GM18505 (cell line): Measurements from ENCODE around the gene LLCFC1.

Experiments
- ATAC-seq: cut with Tn5 transposase; IDR thresholded peaks from one replicate; pipeline ENCODE4 v1.9.1; 2021; ENCODE audit not compliant: unreplicated experiment
- POLR2A ChIP-seq: IDR thresholded peaks from 4 replicates; pipeline ENCODE4 v1.6.1; 2011; ENCODE audit warnings: borderline replicate concordance; ENCODE audit not compliant: insufficient read depth, insufficient read length; ENCODE audit errors: extremely low read depth

LLCFC1 gene

DNA sequence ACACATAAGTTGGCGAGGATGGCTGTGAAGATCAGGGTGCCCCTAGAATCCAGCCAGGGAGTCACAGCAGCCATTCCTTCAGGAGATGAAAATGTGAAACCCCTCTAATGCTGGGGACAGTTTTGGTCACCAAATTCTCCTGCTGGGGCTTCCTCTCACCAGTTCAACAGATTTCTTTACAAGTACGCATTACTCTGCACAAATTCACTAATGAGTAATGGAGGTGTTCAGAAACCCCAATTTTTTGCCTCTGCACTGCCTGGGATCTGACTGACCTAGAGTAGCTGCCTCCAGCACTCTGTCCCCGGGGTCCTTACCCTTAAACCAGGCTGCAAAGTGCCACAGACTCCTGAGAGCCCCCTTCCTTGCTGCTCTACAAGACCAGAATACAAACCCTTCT, 21.8 kb upstream of the LLCFC1 start:
- TF ChIP-seq POLR2A, result no peak
- ATAC-seq, result no peak

DNA sequence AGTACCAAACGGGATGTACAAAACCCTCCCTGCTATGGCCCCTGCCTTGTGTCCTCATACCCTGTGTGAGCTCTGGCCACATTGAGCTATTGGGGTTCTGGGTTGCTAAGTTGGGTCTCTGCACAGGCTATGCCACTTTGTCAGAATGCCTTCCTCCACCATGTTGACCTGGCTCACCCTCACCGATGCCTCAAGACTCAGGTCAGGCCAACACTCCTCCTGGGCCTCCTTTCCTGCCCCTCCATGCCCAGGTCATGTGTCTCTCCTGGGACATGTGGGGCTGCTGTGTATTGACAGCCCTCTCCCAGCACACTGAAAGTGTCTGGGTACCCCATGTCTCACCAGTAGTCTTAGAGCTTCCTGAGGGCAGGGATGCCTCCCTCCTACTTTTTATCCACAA, 20.4 kb upstream of the LLCFC1 start:
- no peak for ATAC-seq
- TF ChIP-seq POLR2A, result no peak

DNA sequence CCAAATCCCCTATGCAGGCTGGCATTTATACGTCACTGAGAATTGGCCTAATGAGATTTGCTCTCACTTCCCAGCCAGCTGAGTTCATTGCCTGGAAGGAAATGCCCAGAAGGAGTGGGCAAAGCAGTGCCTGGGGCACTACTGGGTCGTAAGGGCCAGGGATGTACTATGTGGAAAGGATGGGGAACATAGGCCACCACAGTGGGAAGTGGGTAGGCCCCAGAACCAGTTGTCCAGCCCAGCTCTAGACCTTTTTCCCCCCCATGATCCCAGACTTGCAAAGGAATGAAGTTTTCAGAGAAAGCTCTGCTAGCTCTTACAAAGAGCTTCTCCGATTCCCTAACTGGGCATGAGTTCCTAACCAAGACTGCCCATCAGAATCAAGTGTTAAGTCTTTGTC, 19.6 kb upstream of the LLCFC1 start:
- no peak for TF ChIP-seq POLR2A
- no peak for ATAC-seq

DNA sequence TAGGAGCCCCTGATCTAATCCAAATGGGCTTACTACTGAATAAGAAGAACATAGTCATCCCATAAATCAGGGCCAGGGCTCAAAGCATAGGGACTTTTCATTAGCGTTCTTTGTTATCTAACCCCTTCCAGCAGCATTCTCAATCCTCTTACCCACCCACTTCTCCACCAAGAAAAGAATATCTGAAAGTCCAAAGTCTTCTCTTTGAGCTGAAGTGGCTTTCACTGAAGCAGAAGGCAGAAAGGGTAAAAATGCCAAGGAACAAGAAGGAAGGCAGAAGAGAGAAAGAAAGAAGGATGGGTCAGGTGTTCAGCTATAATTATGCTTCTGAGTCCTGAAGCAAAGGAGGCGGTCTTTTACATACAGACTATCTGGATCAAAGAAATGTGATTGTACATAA, 15.9 kb upstream of the LLCFC1 start:
- no peak for TF ChIP-seq POLR2A
- ATAC-seq, result no peak

DNA sequence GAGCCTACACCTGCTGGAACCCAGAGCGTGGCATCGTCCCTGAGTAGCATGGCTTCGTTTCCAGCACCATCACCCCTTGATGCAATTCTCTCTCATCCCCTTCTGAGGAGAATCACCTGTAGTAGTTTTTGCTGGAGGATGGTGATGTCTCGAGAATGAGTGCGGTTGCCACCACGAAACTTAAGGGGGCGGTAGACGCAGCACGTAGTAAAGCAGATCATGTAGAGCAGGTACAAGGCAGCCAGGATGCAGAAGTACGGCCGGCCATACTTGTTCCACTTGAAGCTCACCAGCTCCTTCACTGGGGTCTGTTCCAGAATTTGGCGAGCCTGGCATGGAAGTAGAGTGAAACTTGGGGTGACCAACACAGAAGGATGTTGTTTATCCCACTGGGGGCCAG, 13.9 kb upstream of the LLCFC1 start:
- no peak for TF ChIP-seq POLR2A
- ATAC-seq, result no peak

DNA sequence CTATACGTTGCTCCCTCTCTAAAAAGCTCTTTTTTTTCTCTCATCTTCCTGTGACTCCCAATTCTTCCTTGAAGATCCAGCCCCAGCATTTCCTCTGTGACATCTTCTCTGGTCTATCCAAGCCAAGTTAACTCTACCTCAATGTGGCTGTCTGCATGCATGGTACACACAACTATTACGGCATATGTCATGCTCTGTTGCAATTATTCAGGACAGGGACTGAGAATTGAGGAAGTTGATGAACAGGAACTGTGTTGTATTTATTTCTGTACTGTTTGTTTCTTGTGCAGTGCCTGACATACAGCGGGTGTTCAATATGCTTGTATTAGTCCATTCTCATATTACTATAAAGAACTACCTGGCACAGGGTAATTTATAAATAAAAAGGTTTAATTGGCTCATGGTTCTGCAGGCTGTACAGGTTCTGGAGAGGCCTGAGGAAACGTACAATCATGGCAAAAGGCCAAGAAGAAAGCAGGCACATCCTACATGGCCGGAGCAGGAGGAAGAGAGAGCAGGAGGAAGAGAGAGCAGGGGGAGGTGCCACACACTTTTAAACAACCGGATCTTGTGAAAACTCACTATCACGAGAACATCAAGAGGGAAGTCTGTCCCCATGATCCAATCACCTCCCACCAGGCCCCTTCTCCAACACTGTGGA, 12.1 kb upstream of the LLCFC1 start:
- no peak for TF ChIP-seq POLR2A
- no peak for ATAC-seq

DNA sequence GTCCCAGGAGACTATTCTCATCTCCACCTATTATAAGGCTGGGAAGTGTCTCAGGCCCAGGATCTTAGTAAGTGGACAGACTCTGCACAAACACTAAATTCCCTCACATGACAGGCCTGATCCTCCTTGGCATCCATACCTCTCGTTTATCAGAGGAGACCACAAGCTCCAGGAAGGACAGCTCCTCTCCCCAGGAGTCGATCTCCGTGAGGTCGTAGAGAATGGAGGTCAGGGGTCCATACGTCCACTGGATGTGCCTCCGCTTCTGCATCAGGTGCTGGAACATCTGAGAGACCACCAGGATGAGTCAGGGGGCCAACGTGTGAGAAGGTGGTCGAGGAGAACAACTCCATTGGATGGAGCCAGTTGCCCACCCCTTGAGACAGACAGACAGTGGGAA, 11.3 kb upstream of the LLCFC1 start:
- no peak for TF ChIP-seq POLR2A

DNA sequence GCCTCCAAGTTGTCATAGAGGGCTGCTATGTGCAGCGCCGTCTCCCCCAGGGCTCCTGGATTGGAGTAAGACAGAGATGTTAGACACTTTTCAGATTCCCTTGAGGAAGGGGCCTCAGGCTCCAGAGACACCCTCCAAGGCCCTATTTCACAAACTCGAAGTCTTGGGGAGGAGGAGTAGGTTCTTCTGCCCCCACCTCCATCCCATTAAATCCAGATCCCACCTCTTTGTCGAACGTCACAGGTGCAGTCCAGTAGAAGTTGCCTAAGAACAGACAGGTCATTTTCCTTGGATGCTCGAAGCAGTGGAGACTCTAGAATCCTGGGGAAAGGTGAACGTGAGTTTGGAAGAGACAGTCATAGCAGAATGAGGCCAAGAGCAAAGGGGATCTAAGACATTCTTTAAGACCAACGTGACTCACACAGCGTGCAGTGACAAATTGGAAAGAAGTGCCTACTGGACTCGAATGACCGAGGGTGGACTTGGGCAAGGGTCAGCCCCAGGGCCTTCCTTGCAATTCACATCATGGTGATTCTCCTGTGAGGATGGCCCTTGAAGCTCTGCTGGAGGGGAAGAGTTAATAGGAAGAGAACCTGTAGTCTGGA, 9.1 kb upstream of the LLCFC1 start:
- no peak for TF ChIP-seq POLR2A
- no peak for ATAC-seq

More for the DNA sequence above, 11.3 kb upstream of the LLCFC1 start:
- no peak for ATAC-seq

DNA sequence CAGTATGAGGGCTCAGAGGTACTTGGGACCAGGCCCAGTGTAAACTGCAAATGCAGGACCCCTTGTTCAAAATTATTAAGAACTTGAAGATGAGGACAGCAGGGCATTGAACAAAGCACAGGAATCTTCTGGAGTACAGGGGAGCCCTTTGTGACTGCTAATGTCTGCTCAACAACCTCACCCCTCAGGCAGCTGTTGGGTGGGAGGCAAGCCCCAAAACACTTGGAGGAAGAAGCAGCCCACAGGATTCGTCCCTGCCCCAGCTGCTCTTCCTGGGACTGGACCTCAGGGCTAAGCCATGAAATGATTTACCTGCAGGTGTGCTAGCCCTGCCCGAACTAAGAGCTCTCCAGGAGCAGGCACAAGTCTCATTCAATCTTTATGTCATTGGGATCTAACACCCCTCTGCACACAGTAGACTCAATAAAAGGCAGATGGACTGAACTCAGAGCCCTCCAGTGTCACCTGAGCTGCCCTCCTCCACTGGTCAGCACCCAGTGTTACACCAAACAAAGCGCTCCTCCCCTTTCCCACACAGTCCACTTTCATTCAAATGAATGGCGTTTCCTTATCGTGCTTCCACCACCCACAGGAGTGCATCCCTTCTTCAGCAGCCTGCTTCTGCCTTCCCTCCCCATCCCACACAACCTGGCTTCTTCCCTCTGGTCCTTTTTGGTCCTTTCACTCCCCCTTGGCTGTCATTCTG, 6.7 kb upstream of the LLCFC1 start:
- TF ChIP-seq POLR2A, result no peak
- ATAC-seq, result no peak

DNA sequence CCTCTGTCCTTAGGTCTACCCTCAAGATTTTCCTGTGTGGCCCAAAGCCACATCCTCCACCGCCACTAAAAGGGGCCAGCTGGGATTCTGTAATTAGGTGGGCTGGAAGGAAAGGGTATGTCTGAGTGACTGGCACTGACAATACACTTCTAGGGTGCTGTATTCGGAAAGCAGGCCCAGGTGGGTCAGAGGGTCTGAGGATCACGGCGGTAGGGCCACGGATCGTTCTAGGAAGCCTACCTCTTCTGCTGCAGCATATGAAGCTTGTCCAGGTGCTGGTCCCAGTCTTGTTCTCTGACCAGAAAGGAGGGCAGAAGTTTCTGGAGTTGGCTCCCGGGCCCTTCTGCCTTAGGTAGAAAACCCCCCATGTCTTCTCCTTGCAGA, 6.2 kb upstream of the LLCFC1 start:
- ATAC-seq, result no peak
- TF ChIP-seq POLR2A, result no peak

DNA sequence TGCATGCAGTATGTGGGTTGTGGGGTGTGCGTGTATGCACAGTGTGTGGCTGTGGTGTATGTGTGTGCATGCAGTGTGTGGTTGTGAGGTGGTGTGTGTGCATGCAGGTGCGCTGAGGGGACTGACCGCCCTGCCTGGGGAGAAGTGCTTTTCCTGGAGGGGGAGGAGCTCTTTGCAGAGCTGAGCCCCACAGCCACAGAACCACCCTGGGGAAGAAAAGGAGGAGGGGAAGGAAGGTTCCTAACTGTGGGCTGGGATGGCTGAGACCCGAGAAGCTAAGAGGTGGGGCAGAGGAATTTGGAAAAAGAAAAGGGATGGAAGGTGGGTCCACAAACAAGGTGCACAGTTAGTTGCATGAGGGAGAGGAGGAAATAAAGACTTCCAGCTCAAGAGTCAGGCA, 5.7 kb upstream of the LLCFC1 start, which contains the start of gene TRPV5:
TRPV5 (minus strand) TSS at position 123 of the 400 bp plus-strand sequence. CDS start 287 bp downstream, outside the sequence.
- ATAC-seq, result no peak
- no peak for TF ChIP-seq POLR2A

DNA sequence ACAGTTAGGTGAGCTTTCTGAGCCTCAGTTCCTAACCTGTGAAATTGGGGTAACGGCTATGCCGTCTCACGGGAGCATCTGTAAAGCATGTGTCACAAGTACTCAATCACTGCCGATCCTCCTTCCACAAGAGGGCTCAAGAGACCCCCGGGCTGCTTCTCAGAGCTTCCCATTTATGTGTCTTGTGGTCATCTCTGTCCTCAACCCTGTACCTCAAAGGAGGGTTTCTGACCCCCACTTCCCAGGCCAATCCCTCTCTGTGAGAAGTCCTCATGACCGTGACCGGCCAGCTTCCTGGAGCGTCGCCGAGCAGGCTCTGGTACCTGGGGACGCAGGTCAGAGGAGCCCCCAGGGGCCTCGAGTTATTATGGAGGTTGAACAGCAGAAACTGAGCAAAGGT, 5.2 kb upstream of the LLCFC1 start:
- no peak for TF ChIP-seq POLR2A
- no peak for ATAC-seq

DNA sequence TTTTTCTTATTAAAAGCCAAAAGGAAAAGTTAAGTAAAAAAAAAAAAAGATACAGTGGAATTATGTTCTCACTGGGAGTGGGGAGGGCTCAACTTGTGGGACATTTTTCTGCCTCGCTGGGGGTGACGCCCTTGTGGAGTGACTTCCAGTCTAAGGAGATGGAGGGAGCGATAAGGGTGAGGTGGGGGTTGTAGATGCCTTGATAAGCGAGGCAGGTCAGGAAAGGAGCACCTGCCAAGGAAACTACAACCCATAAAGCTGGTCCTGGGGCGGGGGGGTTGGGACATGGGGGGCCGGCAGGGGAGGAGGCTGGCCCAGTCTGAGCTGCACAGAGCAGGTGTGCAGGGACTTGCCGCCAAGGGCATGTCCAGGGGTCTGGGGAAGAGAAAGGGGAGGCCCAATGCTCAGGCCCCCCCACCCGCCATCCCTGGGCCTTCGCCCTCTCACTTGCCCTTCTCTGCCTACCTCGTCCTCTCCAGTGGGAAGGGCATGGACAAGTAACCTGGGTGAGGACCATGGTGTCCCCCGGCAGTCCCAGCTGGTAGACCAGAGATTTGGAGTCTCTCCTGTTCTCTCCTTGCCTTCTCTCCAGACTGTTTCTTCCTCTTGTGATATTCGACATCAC, 3.2 kb upstream of the LLCFC1 start:
- ATAC-seq, result no peak
- no peak for TF ChIP-seq POLR2A
